K562 (cell line): ENCODE data around the gene ADARB2. TPM values are rescaled to one million over a fixed set of nuclear protein-coding genes. Genes with fewer than 3 reads are reported as not detected.

Experiments used
- ATAC-seq: fragments of 200-7000 bp; cut with Tn5 transposase; 3 replicates; pipeline ENCODE4 v1.9.1; 2020; ENCODE audit warnings: moderate library complexity
- BruUV-seq: library from RNA; stranded (reverse); fragments of 400-500 nt; replicated peaks from 2 replicates; lab custom pipeline; 2021; lab: Mats Ljungman, UMichigan
- CTCF ChIA-PET: fragments of 300-600 bp; formaldehyde crosslinking; extraction: SDS; loops from one replicate; lab custom pipeline; 2021; ENCODE audit warnings: low intra/inter-chr PET ratio; lab: Yijun Ruan, JAX
- POLR2A ChIA-PET: fragments of 300-600, 350-650 bp; sonication (Branson Sonifier 250); formaldehyde crosslinking; extraction: SDS; loops from one replicate; lab custom pipeline; 2021; ENCODE audit warnings: antibody characterized with exemption, inconsistent platforms; lab: Yijun Ruan, JAX
- DNase-seq, 4 experiments: peaks; one replicate each; pipeline versions ENCODE4 v3.0.0 to v3.0.0-alpha.2; 2011 to 2018; ENCODE audit warnings: low spot score in 3 of 4, mixed read lengths in 3 of 4; ENCODE audit errors: extremely low read depth in 1 of 4
- FAIRE-seq: peaks from 2 replicates; lab custom pipeline; 2011; peaks lifted over from hg19 to GRCh38; lab: Jason Lieb, UNC
- H2AFZ ChIP-seq: 2 replicates; pipeline ENCODE4 v1.6.0; 2011; ENCODE audit warnings: low read depth, low read length, control low read depth, inconsistent platforms
- H3K27ac ChIP-seq: fragments of 200-600 bp; 3 replicates; pipeline ENCODE4 v1.8.0; 2011; ENCODE audit warnings: low read depth, mild to moderate bottlenecking, control low read depth, inconsistent platforms, low read length, moderate library complexity, mixed read lengths; ENCODE audit errors: extremely low read depth
- H3K27me3 ChIP-seq, 2 experiments: fragments of 300-600 bp in 1 of 2; 2 replicates in 1 of 2; 3 replicates in 1 of 2; pipeline versions ENCODE4 v1.6.0 to v1.8.0; 2011; ENCODE audit warnings: inconsistent platforms in 2 of 2, low read length in 2 of 2, mild to moderate bottlenecking in 1 of 2, mixed read lengths in 1 of 2, moderate library complexity in 1 of 2; ENCODE audit not compliant: control insufficient read depth in 2 of 2, insufficient read depth in 2 of 2
- H3K36me3 ChIP-seq: fragments of 300-600 bp; 3 replicates; pipeline ENCODE4 v1.8.0; 2011; ENCODE audit warnings: mild to moderate bottlenecking, low read length, inconsistent platforms; ENCODE audit not compliant: control insufficient read depth, insufficient read depth
- H3K4me1 ChIP-seq, 2 experiments: fragments of 200-600 bp in 1 of 2; replicated peaks in 1 of 2; 2 replicates in 1 of 2; 3 replicates in 1 of 2; pipeline versions ENCODE4 v1.5.1 to v1.8.0; 2011; ENCODE audit warnings: inconsistent platforms in 2 of 2, low read length in 2 of 2, mild to moderate bottlenecking in 1 of 2, mixed read lengths in 1 of 2, moderate library complexity in 1 of 2; ENCODE audit not compliant: control insufficient read depth in 2 of 2, insufficient read depth in 2 of 2
- H3K4me2 ChIP-seq: 2 replicates; pipeline ENCODE4 v1.6.1; 2011; ENCODE audit warnings: low read length, control low read depth, inconsistent platforms, mixed read lengths; ENCODE audit not compliant: insufficient read depth
- H3K4me3 ChIP-seq: fragments of 200-600 bp; sonication (generic), shearing (Covaris generic); 2 replicates; pipeline ENCODE4 v1.5.1; 2016; ENCODE audit warnings: control low read depth, inconsistent platforms
- H3K79me2 ChIP-seq: fragments of 200-600 bp; 3 replicates; pipeline ENCODE4 v1.8.0; 2011; ENCODE audit warnings: low read length, inconsistent platforms; ENCODE audit not compliant: control insufficient read depth, insufficient read depth
- H3K9ac ChIP-seq, 2 experiments: 2 replicates each; pipeline versions ENCODE4 v1.6.0 to v1.6.1; 2011; ENCODE audit warnings: low read depth in 2 of 2, low read length in 2 of 2, control low read depth in 1 of 2, inconsistent platforms in 1 of 2, mild to moderate bottlenecking in 1 of 2, mixed read lengths in 1 of 2; ENCODE audit not compliant: insufficient read depth in 1 of 2
- H3K9me1 ChIP-seq: one replicate; pipeline ENCODE4 v1.6.0; 2011; ENCODE audit warnings: inconsistent platforms, mild to moderate bottlenecking, low read length, moderate library complexity; ENCODE audit not compliant: control insufficient read depth, insufficient read depth
- H3K9me3 ChIP-seq: replicated peaks from 2 replicates; pipeline ENCODE4 v1.5.1; 2011; ENCODE audit warnings: low read depth, low read length, inconsistent platforms; ENCODE audit not compliant: control insufficient read depth, insufficient read depth
- H4K20me1 ChIP-seq: replicated peaks from 2 replicates; pipeline ENCODE4 v1.6.1; 2011; ENCODE audit warnings: low read length, inconsistent platforms, mixed read lengths; ENCODE audit not compliant: control insufficient read depth, insufficient read depth
- CBFA2T3 ChIP-seq: fragments of 450-650 bp; IDR thresholded peaks from 2 replicates; pipeline ENCODE4 v1.6.1; 2017
- CBX5 ChIP-seq: IDR thresholded peaks from 2 replicates; pipeline ENCODE4 v1.6.1; 2014; ENCODE audit warnings: low read depth, borderline replicate concordance
- CHCHD3 ChIP-seq: fragments of 250-450 bp; sonication (Bioruptor Pico); IDR thresholded peaks from 2 replicates; pipeline ENCODE4 v2.1.2; 2022; ENCODE audit warnings: mild to moderate bottlenecking
- CREB3 ChIP-seq: fragments of 450-650 bp; conservative IDR thresholded peaks from 2 replicates; pipeline ENCODE4 v1.6.1; 2016; ENCODE audit warnings: missing genetic modification characterization, low read depth, mild to moderate bottlenecking, missing compliant biosample characterization, moderate library complexity
- DNMT1 ChIP-seq: fragments of 450-650 bp; IDR thresholded peaks from 2 replicates; pipeline ENCODE4 v1.6.1; 2016; ENCODE audit warnings: antibody characterized with exemption, mild to moderate bottlenecking
- HMBOX1 ChIP-seq: sonication (generic); IDR thresholded peaks from 2 replicates; pipeline ENCODE4 v1.6.1; 2016
- L3MBTL2 ChIP-seq: fragments of 450-650 bp; IDR thresholded peaks from 2 replicates; pipeline ENCODE4 v1.6.1; 2016; ENCODE audit warnings: mild to moderate bottlenecking, moderate library complexity
- MCM2 ChIP-seq: fragments of 450-650 bp; IDR thresholded peaks from 2 replicates; pipeline ENCODE4 v1.6.1; 2017; ENCODE audit warnings: low read depth, mild to moderate bottlenecking
- MECOM ChIP-seq: fragments of 250-450 bp; sonication (Bioruptor Pico); IDR thresholded peaks from 2 replicates; pipeline ENCODE4 v1.8.0; 2022; ENCODE audit warnings: inconsistent platforms
- MEIS2 ChIP-seq: fragments of 450-650 bp; IDR thresholded peaks from 2 replicates; pipeline ENCODE4 v1.6.1; 2014; ENCODE audit warnings: mild to moderate bottlenecking; ENCODE audit not compliant: partially characterized antibody
- POLR2AphosphoS5 ChIP-seq: IDR thresholded peaks from 2 replicates; pipeline ENCODE4 v1.6.1; 2011; ENCODE audit warnings: mild to moderate bottlenecking, low read depth, low read length, moderate library complexity; ENCODE audit not compliant: control insufficient read depth, insufficient read depth
- PRPF4 ChIP-seq: fragments of 200-400 bp; formaldehyde crosslinking; IDR thresholded peaks from one replicate; pipeline ENCODE4 v1.6.1; 2017; ENCODE audit warnings: low read length, low read depth, mild to moderate bottlenecking; ENCODE audit not compliant: insufficient read depth, poor library complexity, severe bottlenecking
- SETDB1 ChIP-seq: IDR thresholded peaks from one replicate; pipeline ENCODE4 v1.6.1; 2012; ENCODE audit warnings: low read length, control low read depth, inconsistent platforms
- SMARCA4 ChIP-seq: fragments of 450-650 bp; IDR thresholded peaks from 2 replicates; pipeline ENCODE4 v1.6.1; 2016
- SMARCB1 ChIP-seq: IDR thresholded peaks from 2 replicates; pipeline ENCODE4 v1.6.1; 2011; ENCODE audit warnings: improper control_type of control experiment, low read depth; ENCODE audit not compliant: insufficient read length
- TRIM24 ChIP-seq, 2 experiments: fragments of 450-650 bp; IDR thresholded peaks; 2 replicates each; pipeline ENCODE4 v1.6.1; 2016
- ZFP36 ChIP-seq: fragments of 150-350 bp; IDR thresholded peaks from 2 replicates; pipeline ENCODE4 v1.6.1; 2018; ENCODE audit warnings: low read length, low read depth; ENCODE audit not compliant: partially characterized antibody
- ZNF699 ChIP-seq: fragments of 250-450 bp; sonication (Bioruptor Pico); IDR thresholded peaks from 2 replicates; pipeline ENCODE4 v1.8.0; 2021; ENCODE audit warnings: mild to moderate bottlenecking, moderate library complexity; ENCODE audit not compliant: insufficient replicate concordance
- ZNF778 ChIP-seq: fragments of 450-650 bp; formaldehyde crosslinking; IDR thresholded peaks from 2 replicates; pipeline ENCODE4 v1.4.0; 2020; ENCODE audit warnings: mild to moderate bottlenecking, moderate library complexity
- WGBS: fragments of 100-300 bp; shearing (Covaris generic); methylation state at CpG from one replicate; pipeline ENCODE4 v1.1.6; 2016; ENCODE audit warnings: low coverage, mixed read lengths; ENCODE audit not compliant: insufficient coverage; ENCODE audit errors: missing lambda C conversion rate; 5-methylcytosine and 5-hydroxymethylcytosine counted together
- in situ Hi-C: fragments of 300-500 bp; cut with MboI; formaldehyde crosslinking; loops from 4 replicates; pipeline ENCODE4 v1.15.0; 2018; ENCODE audit warnings: inconsistent platforms, mixed read lengths
- intact Hi-C: fragments of 100-400 bp; cut with micrococcal nuclease; formaldehyde crosslinking; loops from 2 replicates; pipeline ENCODE4 v1.14.2; 2022
- polyA plus RNA-seq, 8 experiments: library from polyadenylated mRNA; depleted of rRNA in 4 of 8; stranded (reverse) in 5 of 8; unstranded in 3 of 8; fragments of >200 nt; fragmentation: Nextera tagmentation in 2 of 8; fragmentation: Illumina TruSeq in 1 of 8; extraction: Ambion mirVana in 2 of 8; extraction: Trizol in 1 of 8; gene quantifications; 2 replicates each; pipeline versions ENCODE4 v1.2.1 to v1.2.3, GENCODE V29; 2011 to 2014; ENCODE audit warnings: inconsistent platforms in 1 of 8, missing spikeins in 1 of 8
- total RNA-seq, 7 experiments: library from RNA; depleted of rRNA in 6 of 7; stranded (reverse); fragments of >200 nt in 6 of 7; fragmentation: Illumina TruSeq in 2 of 7; extraction: Trizol in 2 of 7; gene quantifications; 2 replicates each; pipeline versions ENCODE4 v1.2.1 to v1.2.3, GENCODE V29; 2011 to 2021; ENCODE audit warnings: low replicate concordance in 1 of 7
- TF ChIP-seq, protein P1 (sequence below), 2 experiments: IDR thresholded peaks in 1 of 2; conservative IDR thresholded peaks in 1 of 2; 2 replicates each; pipeline ENCODE4 v1.6.1; 2016; ENCODE audit warnings: low read depth in 2 of 2, mild to moderate bottlenecking in 1 of 2, missing compliant biosample characterization in 1 of 2, missing genetic modification characterization in 1 of 2, moderate library complexity in 1 of 2

ADARB2 gene
- total and polyA plus RNA-seq, 9 of the 15 experiments (the other 6 are each of a cell fraction or from before 2014, with no cell fraction given) = not detected

- H3K27me3 ChIP-seq = peaks cover 7 to 10% of the 10 kb centered on the region in 2 experiments; a peak in 3 of 5 replicates
- CTCF ChIA-PET = no interaction called here
- in situ Hi-C loops = no loop called here
- no peak for DNase-seq
- no peak for TF ChIP-seq ZFP36
- no peak for TF ChIP-seq ZNF699 (CRISPR knock-in tag)
- TF ChIP-seq CBX5 = no peak
- TF ChIP-seq SMARCB1 = no peak
- no peak for TF ChIP-seq CREB3 (tag)
- no peak for TF ChIP-seq TRIM24 (IDR thresholded peaks at IDR 0.05)
- TF ChIP-seq POLR2AphosphoS5 = no peak
- TF ChIP-seq L3MBTL2 = no peak
- no peak for TF ChIP-seq ZNF778
- TF ChIP-seq DNMT1 = no peak
- no peak for TF ChIP-seq SMARCA4
- TF ChIP-seq MCM2 = no peak
- no peak for TF ChIP-seq CHCHD3 (CRISPR knock-in tag)
- TF ChIP-seq SETDB1 = no peak
- TF ChIP-seq MECOM (CRISPR knock-in tag) = no peak
- no peak for TF ChIP-seq MEIS2
- TF ChIP-seq PRPF4 = no peak
- TF ChIP-seq CBFA2T3 = no peak
- TF ChIP-seq HMBOX1 = no peak
- TF ChIP-seq, protein P1, sequence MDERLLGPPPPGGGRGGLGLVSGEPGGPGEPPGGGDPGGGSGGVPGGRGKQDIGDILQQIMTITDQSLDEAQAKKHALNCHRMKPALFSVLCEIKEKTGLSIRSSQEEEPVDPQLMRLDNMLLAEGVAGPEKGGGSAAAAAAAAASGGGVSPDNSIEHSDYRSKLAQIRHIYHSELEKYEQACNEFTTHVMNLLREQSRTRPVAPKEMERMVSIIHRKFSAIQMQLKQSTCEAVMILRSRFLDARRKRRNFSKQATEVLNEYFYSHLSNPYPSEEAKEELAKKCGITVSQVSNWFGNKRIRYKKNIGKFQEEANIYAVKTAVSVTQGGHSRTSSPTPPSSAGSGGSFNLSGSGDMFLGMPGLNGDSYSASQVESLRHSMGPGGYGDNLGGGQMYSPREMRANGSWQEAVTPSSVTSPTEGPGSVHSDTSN (CRISPR knock-in tag; IDR thresholded peaks at IDR 0.05; ENCODE audit: low read depth) = no peak
- TF ChIP-seq, protein P1 (tag; conservative IDR thresholded peaks at IDR 0.05; ENCODE audit: low read depth) = no peak
- TF ChIP-seq, all 486 proteins: peak for 0
- BruUV-seq = no TSS peak
- no peak for ATAC-seq
- Histone ChIP-seq H3K9me1 (no peaks in the 10 kb centered on the region), H3K36me3 (no peaks in the 10 kb centered on the region), H3K79me2 (no peaks in the 10 kb centered on the region), H3K4me3 (no peak overlapping the region), H3K4me1 (no peaks in the 10 kb centered on the region), H2AFZ (no peak overlapping the region), H3K9me3 (no peaks in the 10 kb centered on the region), H3K9ac (no peak overlapping the region), H3K27ac (no peak overlapping the region), H4K20me1 (no peaks in the 10 kb centered on the region), H3K4me2 (no peak overlapping the region)
- 0% methylated on average over 3 of the region's 3 CpGs for WGBS
- no peak for FAIRE-seq
- intact Hi-C loops = no loop called here
- POLR2A ChIA-PET = no interaction called here
Measured at GRCh38 chr10:1320739-1321320, 416.5 kb downstream of the ADARB2 start.
